ENCODE measurements around the gene CFAP20. TPM values are rescaled to one million over a fixed set of nuclear protein-coding genes. Genes with fewer than 3 reads are reported as not detected.
"Not testable (repeated sequence)": the region's sequence is repeated elsewhere in the genome, so short reads cannot be mapped to it uniquely, and the experiment has no call there.

Gene CFAP20
- total RNA-seq, 1 experiment from 2014 or later: 59.7 TPM

- intact Hi-C loops (cut with micrococcal nuclease); H3K36me3 ChIP-seq (ENCODE audit: control insufficient read depth in 1 of 2, insufficient read depth in 2 of 2, low read length in 2 of 2); CTCF ChIA-PET; H3K9ac ChIP-seq (ENCODE audit: low read length); H2AFZ ChIP-seq (ENCODE audit: low read depth, low read length, poor library complexity, severe bottlenecking); ATAC-seq; H4K20me1 ChIP-seq (ENCODE audit: insufficient read depth); H3K9me3 ChIP-seq (ENCODE audit: control insufficient read depth in 1 of 2, insufficient read depth in 1 of 2, low read depth in 1 of 2, low read length in 2 of 2); H3K9me2 ChIP-seq (ENCODE audit: insufficient read depth); RAD21 ChIA-PET (ENCODE audit: low non-redundant PET in 1 of 2, low total read pairs in 2 of 2, uncharacterized antibody in 2 of 2, unreplicated experiment in 2 of 2); H3K4me1 ChIP-seq (ENCODE audit: control insufficient read depth in 1 of 2, insufficient read depth in 2 of 2, low read length in 2 of 2); H3K4me3 ChIP-seq (replicated peaks in 1 of 2; ENCODE audit: low read depth in 1 of 2, low read length in 2 of 2); H3K79me2 ChIP-seq (ENCODE audit: insufficient read depth, low read length); H3K27ac ChIP-seq (ENCODE audit: low read depth, low read length); H3K27me3 ChIP-seq (ENCODE audit: insufficient read depth, low read length); BruUV-seq (replicated peaks); DNase-seq (ENCODE audit: low read depth, low spot score); H3K4me2 ChIP-seq (ENCODE audit: low read length); POLR2A ChIA-PET: not testable (repeated sequence)
Measured at GRCh38 chr16:58080657-58081056, 48.5 kb downstream of the CFAP20 start.

- no TSS peak for BruUV-seq (replicated peaks)
- H3K36me3 ChIP-seq (ENCODE audit: control insufficient read depth in 1 of 2, insufficient read depth in 2 of 2, low read length in 2 of 2): no peaks in the 10 kb centered on the region
- no peaks in the 10 kb centered on the region for H4K20me1 ChIP-seq (ENCODE audit: insufficient read depth)
- no peak for TF ChIP-seq EZH2phosphoT487 (IDR thresholded peaks at IDR 0.05; ENCODE audit: borderline replicate concordance)
- no peak for TF ChIP-seq MAX (IDR thresholded peaks at IDR 0.05)
- TF ChIP-seq ZNF274 (IDR thresholded peaks at IDR 0.05; ENCODE audit: low read depth, low read length): no peak
- TF ChIP-seq POLR2A (IDR thresholded peaks at IDR 0.05; ENCODE audit: borderline replicate concordance, extremely low read depth, insufficient read depth, insufficient read length): no peak
- no peak for TF ChIP-seq SP1 (IDR thresholded peaks at IDR 0.05; ENCODE audit: low read depth)
- TF ChIP-seq EZH2 (IDR thresholded peaks at IDR 0.05): no peak
- TF ChIP-seq ZBTB33 (IDR thresholded peaks at IDR 0.05; ENCODE audit: extremely low read depth, insufficient replicate concordance, low read length): no peak
- TF ChIP-seq FOSL1 (IDR thresholded peaks at IDR 0.05; ENCODE audit: low read depth): no peak
- no peak for TF ChIP-seq ATF3 (IDR thresholded peaks at IDR 0.05)
- no peak for TF ChIP-seq CEBPB (IDR thresholded peaks at IDR 0.05; ENCODE audit: low read depth)
- no peak for TF ChIP-seq SRF (IDR thresholded peaks at IDR 0.05; ENCODE audit: low read depth)
- no peak for TF ChIP-seq TCF7L2 (IDR thresholded peaks at IDR 0.05; ENCODE audit: borderline replicate concordance, extremely low read depth, insufficient read depth, insufficient read length)
- no peak for TF ChIP-seq REST (IDR thresholded peaks at IDR 0.05; ENCODE audit: low read depth)
- no peak for TF ChIP-seq POLR2AphosphoS5 (IDR thresholded peaks at IDR 0.05; ENCODE audit: low read depth, low read length)
- TF ChIP-seq JUND (IDR thresholded peaks at IDR 0.05): no peak
- no peak for TF ChIP-seq ELF1 (IDR thresholded peaks at IDR 0.05; ENCODE audit: borderline replicate concordance, low read depth)
- POLR2A ChIA-PET: no interaction called here
- RAD21 ChIA-PET (ENCODE audit: low non-redundant PET in 1 of 2, low total read pairs in 2 of 2, uncharacterized antibody in 2 of 2, unreplicated experiment in 2 of 2): no interaction called here
- H3K4me3 ChIP-seq (replicated peaks in 1 of 2; ENCODE audit: low read depth in 1 of 2, low read length in 2 of 2): no peak overlapping the region
- no peak for DNase-seq (ENCODE audit: low read depth, low spot score)
- H2AFZ ChIP-seq (ENCODE audit: low read depth, low read length, poor library complexity, severe bottlenecking): no peak overlapping the region
- no peak overlapping the region for H3K9ac ChIP-seq (ENCODE audit: low read length)
- intact Hi-C loops (cut with micrococcal nuclease): no loop called here
- H3K27ac ChIP-seq (ENCODE audit: low read depth, low read length): no peak overlapping the region
- no peaks in the 10 kb centered on the region for H3K79me2 ChIP-seq (ENCODE audit: insufficient read depth, low read length)
- CTCF ChIA-PET: interaction anchor here (0.9 kb wide), 1 partner anchor 20 kb away, joined by 4 read pairs; no protein-coding TSS in a partner anchor
- H3K27me3 ChIP-seq (ENCODE audit: insufficient read depth, low read length): no peaks in the 10 kb centered on the region
- no peaks in the 10 kb centered on the region for H3K9me2 ChIP-seq (ENCODE audit: insufficient read depth)
- H3K4me2 ChIP-seq (ENCODE audit: low read length): no peak overlapping the region
- no peaks in the 10 kb centered on the region for H3K9me3 ChIP-seq (ENCODE audit: control insufficient read depth in 1 of 2, insufficient read depth in 1 of 2, low read depth in 1 of 2, low read length in 2 of 2)
- no peaks in the 10 kb centered on the region for H3K4me1 ChIP-seq (ENCODE audit: control insufficient read depth in 1 of 2, insufficient read depth in 2 of 2, low read length in 2 of 2)
- no peak for ATAC-seq
Measured at GRCh38 chr16:58077796-58078195, 51.4 kb downstream of the CFAP20 start.

Measured in HCT116 (cell line).